Astrocyte (in vitro differentiated cells and primary cell): ENCODE data around the gene MOB3B. TPM values are rescaled to one million over a fixed set of nuclear protein-coding genes. Genes with fewer than 3 reads are reported as not detected.

ENCODE experiments used
- DNase-seq: peaks from one replicate; pipeline ENCODE4 v3.0.0-alpha.2; 2010; ENCODE audit warnings: low read depth
- FAIRE-seq: peaks from 2 replicates; lab custom pipeline; 2011; peaks lifted over from hg19 to GRCh38; lab: Jason Lieb, UNC
- H2AFZ ChIP-seq: 2 replicates; pipeline ENCODE4 v1.6.0; 2012; ENCODE audit warnings: low read depth, low read length, inconsistent platforms
- H3K27ac ChIP-seq: 2 replicates; pipeline ENCODE4 v1.5.1; 2011; ENCODE audit warnings: low read depth, low read length, inconsistent platforms
- H3K27me3 ChIP-seq: 2 replicates; pipeline ENCODE4 v1.6.0; 2011; ENCODE audit warnings: low read length, inconsistent platforms; ENCODE audit not compliant: insufficient read depth
- H3K36me3 ChIP-seq: 2 replicates; pipeline ENCODE4 v1.5.1; 2011; ENCODE audit warnings: low read length, inconsistent platforms; ENCODE audit not compliant: insufficient read depth
- H3K4me1 ChIP-seq: 2 replicates; pipeline ENCODE4 v1.5.1; 2011; ENCODE audit warnings: low read length, inconsistent platforms; ENCODE audit not compliant: insufficient read depth
- H3K4me2 ChIP-seq: 2 replicates; pipeline ENCODE4 v1.6.0; 2012; ENCODE audit warnings: low read length, inconsistent platforms
- H3K4me3 ChIP-seq: 2 replicates; pipeline ENCODE4 v1.5.1; 2011; ENCODE audit warnings: low read depth, mild to moderate bottlenecking, low read length, inconsistent platforms; ENCODE audit not compliant: insufficient read depth
- H3K79me2 ChIP-seq: 2 replicates; pipeline ENCODE4 v1.6.0; 2012; ENCODE audit warnings: mild to moderate bottlenecking, low read length, inconsistent platforms; ENCODE audit not compliant: insufficient read depth
- H3K9ac ChIP-seq: 2 replicates; pipeline ENCODE4 v1.6.0; 2012; ENCODE audit warnings: mild to moderate bottlenecking, low read length, inconsistent platforms
- H3K9me3 ChIP-seq: 2 replicates; pipeline ENCODE4 v1.5.1; 2012; ENCODE audit warnings: low read depth, mild to moderate bottlenecking, low read length, inconsistent platforms; ENCODE audit not compliant: insufficient read depth
- H4K20me1 ChIP-seq: 2 replicates; pipeline ENCODE4 v1.6.0; 2012; ENCODE audit warnings: low read length, inconsistent platforms; ENCODE audit not compliant: insufficient read depth
- H3K27ac Mint-ChIP-seq: one replicate; pipeline ENCODE4 v1.8.0; 2021; ENCODE audit warnings: mild to moderate bottlenecking, mixed read lengths; ENCODE audit not compliant: unreplicated experiment
- H3K27me3 Mint-ChIP-seq: one replicate; pipeline ENCODE4 v1.8.0; 2021; ENCODE audit warnings: low read depth, mixed read lengths; ENCODE audit not compliant: unreplicated experiment
- H3K36me3 Mint-ChIP-seq: one replicate; pipeline ENCODE4 v1.8.0; 2021; ENCODE audit warnings: low read depth, mixed read lengths; ENCODE audit not compliant: unreplicated experiment
- H3K4me1 Mint-ChIP-seq: one replicate; pipeline ENCODE4 v1.8.0; 2021; ENCODE audit warnings: low read depth, mixed read lengths; ENCODE audit not compliant: unreplicated experiment
- H3K4me3 Mint-ChIP-seq: one replicate; pipeline ENCODE4 v1.8.0; 2021; ENCODE audit warnings: mild to moderate bottlenecking, moderate library complexity, mixed read lengths; ENCODE audit not compliant: unreplicated experiment
- H3K9me3 Mint-ChIP-seq: one replicate; pipeline ENCODE4 v1.8.0; 2021; ENCODE audit warnings: mild to moderate bottlenecking, mixed read lengths; ENCODE audit not compliant: unreplicated experiment
- CTCF ChIP-seq: IDR thresholded peaks from 2 replicates; pipeline ENCODE4 v1.5.1; 2011; ENCODE audit warnings: low read depth, mild to moderate bottlenecking, inconsistent platforms, low read length, moderate library complexity; ENCODE audit not compliant: insufficient read depth
- EZH2 ChIP-seq: IDR thresholded peaks from 2 replicates; pipeline ENCODE4 v1.6.1; 2012; ENCODE audit warnings: mild to moderate bottlenecking, low read length, inconsistent platforms; ENCODE audit not compliant: insufficient read depth
- total RNA-seq: library from RNA; stranded (reverse); gene quantifications from 2 replicates; pipeline ENCODE4 v1.2.1, GENCODE V29; 2021

The MOB3B gene
- total RNA-seq, 1 donor from 2014 or later, result 3.9 TPM

- no peak overlapping the region for H3K4me3 Mint-ChIP-seq
- no peak overlapping the region for H2AFZ ChIP-seq
- TF ChIP-seq CTCF (no peak), EZH2 (no peak)
- no peak overlapping the region for H3K27ac Mint-ChIP-seq
- no peaks in the 10 kb centered on the region for H3K79me2 ChIP-seq
- no peaks in the 10 kb centered on the region for H4K20me1 ChIP-seq
- H3K4me3 ChIP-seq, result no peak overlapping the region
- no peak for FAIRE-seq
- H3K27me3 ChIP-seq, result no peaks in the 10 kb centered on the region
- H3K4me2 ChIP-seq, result no peak overlapping the region
- DNase-seq, result no peak
- no peak overlapping the region for H3K9ac ChIP-seq
- H3K36me3 ChIP-seq, result no peaks in the 10 kb centered on the region
- H3K9me3 ChIP-seq, result no peaks in the 10 kb centered on the region
- no peaks in the 10 kb centered on the region for H3K27me3 Mint-ChIP-seq
- peaks cover 24% of the 10 kb centered on the region for H3K4me1 Mint-ChIP-seq
- no peak overlapping the region for H3K27ac ChIP-seq
- H3K4me1 ChIP-seq, result no peaks in the 10 kb centered on the region
- no peaks in the 10 kb centered on the region for H3K36me3 Mint-ChIP-seq
- H3K9me3 Mint-ChIP-seq, result peaks cover 1% of the 10 kb centered on the region
Observed at GRCh38 chr9:27440888-27441740, 88.5 kb downstream of the MOB3B start.

GRCh38 chr9:27438522-27438921 is 91.1 kb downstream of the MOB3B start:
- no peak overlapping the region for H3K27ac ChIP-seq
- H2AFZ ChIP-seq, result no peak overlapping the region
- no peaks in the 10 kb centered on the region for H3K9me3 Mint-ChIP-seq
- no peak overlapping the region for H3K9ac ChIP-seq
- no peaks in the 10 kb centered on the region for H3K4me1 ChIP-seq
- H3K27me3 Mint-ChIP-seq, result no peaks in the 10 kb centered on the region
- DNase-seq (no peak), FAIRE-seq (no peak)
- no peak overlapping the region for H3K4me2 ChIP-seq
- no peak overlapping the region for H3K4me3 ChIP-seq
- H3K36me3 ChIP-seq, result no peaks in the 10 kb centered on the region
- no peaks in the 10 kb centered on the region for H3K36me3 Mint-ChIP-seq
- peaks cover 33% of the 10 kb centered on the region for H3K4me1 Mint-ChIP-seq
- H3K4me3 Mint-ChIP-seq, result no peak overlapping the region
- H3K9me3 ChIP-seq, result no peaks in the 10 kb centered on the region
- H3K27me3 ChIP-seq, result no peaks in the 10 kb centered on the region
- no peak for TF ChIP-seq EZH2
- TF ChIP-seq CTCF, result no peak
- H3K27ac Mint-ChIP-seq, result no peak overlapping the region
- no peaks in the 10 kb centered on the region for H4K20me1 ChIP-seq
- no peaks in the 10 kb centered on the region for H3K79me2 ChIP-seq
